Lung microvascular endothelial cell (primary cell): ENCODE measurements around the gene AREL1. TPM values are rescaled to one million over a fixed set of nuclear protein-coding genes. Genes with fewer than 3 reads are reported as not detected.

Source experiments
- DNase-seq, 2 donors: peaks; one replicate each; pipeline versions ENCODE4 v3.0.0 to v3.0.0-alpha.2; 2010; ENCODE audit warnings: low read depth in 2 of 2
- total RNA-seq: library from RNA; depleted of rRNA; stranded (reverse); fragments of >200 nt; gene quantifications from 2 replicates; pipeline ENCODE4 v1.2.1, GENCODE V29; 2014

The AREL1 gene
- total RNA-seq, 1 donor from 2014 or later: 27.4 TPM

DNA sequence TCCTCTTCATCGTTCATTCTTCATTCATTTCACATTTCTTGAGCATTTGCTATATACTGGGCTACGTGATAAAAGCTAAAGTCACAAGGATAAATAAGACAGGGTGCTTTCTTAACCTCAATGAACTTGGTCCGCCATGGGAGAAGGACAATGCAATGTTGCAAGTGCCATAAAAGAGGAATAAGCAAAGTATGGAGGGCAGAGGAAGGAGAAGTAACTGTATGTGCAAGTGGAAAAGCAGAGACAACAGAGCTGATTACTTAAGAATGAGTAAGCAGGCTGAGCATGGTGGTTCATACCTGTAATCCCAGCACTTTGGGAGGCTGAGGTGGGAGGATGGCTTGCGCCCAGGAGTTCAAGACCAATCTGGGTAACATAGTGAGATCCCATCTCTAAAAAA, 14.4 kb downstream of the AREL1 start:
- DNase-seq: no peak

DNA sequence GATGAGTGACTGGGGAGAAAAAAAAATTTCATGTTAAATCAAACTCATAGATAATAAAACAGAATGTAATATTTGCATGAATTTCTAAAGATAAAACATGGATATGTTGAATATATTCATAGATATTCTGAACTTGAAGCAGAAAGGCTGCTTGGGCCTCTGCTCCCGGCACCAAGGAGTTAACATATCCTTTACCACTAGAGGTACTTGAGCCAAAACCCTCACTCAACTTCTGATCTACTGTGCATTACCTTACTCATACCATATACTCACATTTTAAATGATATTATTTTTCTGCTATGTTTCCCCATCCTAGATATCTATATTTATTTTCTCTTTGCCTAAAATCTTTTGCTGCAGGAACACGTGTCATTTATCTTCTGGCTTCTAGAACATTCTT, 14.9 kb downstream of the AREL1 start:
- DNase-seq: no peak

DNA sequence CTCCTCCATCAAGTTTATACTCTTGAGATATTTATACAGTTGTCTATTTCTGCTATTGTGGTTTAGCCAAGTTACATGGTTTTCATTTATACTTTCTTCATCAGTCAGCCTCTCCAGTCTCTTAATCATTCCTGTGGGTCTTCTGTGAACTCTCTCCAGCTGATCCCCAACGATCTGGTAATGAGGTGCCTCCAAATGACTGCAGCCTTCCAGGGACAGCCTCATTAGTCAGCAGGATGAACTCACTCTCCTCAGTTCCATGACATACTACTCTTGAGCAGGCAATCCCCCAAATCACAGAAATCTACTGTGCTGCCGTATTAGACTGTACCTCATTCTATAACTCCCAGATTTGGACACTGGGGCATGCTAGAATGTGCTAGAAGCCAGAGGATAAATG, 15.3 kb downstream of the AREL1 start:
- DNase-seq: peak in 1 of 2 donors; percentile 20

DNA sequence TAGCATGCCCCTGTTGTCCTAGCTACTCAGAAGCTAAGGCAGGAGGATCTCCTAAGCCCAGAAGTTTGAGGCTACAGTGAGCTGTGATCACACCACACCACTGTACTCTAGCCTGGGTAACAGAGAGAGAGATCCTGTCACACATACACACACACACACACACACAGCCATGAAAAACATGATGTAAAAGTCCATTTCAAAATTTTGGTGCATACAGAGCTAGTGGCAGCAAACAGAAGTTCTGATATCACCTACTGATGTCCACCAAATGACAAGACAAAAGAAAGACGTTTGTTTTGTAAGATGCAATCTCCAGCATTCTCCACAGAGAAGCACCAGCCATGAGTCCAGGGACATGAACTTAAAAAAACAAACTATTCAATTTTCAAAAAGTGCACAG, 15.9 kb downstream of the AREL1 start:
- DNase-seq: no peak

DNA sequence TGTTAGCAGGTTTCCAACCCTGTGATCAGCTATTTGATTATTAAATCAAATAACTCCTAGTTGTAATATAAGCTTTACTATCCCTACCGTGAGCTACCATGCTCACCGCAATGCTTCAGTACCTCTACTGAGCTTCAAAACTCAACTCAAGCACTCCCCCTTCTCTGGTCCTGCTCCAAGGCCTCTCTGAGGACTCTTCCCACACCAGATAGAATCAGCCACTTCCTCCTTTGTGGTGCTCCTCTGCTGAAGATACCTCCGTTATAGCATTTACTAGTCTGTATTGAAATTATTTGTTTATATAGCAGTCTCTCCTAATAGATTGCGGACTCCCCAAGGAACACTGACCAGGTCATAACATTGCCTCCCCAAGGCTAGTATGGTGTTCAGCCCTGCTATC, 17.5 kb downstream of the AREL1 start:
- DNase-seq: no peak

DNA sequence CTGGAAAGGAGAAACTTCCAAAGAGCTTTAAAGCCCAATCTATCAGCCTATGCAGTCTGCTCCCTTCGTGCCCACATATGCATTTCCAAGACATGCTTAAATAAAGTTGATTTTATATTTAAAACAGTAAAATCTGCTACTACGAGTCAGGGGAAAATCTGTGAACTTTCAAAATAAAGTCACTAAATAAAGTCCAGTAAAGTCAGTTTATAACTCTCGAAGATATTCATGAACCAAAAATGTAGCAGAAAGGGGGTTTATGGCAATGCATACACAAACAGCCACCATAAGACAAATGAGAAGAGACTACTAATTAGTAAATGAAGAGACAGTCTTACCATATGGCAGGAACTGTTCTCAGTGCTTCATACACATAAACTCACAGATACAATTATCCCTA, 19.7 kb downstream of the AREL1 start:
- no peak for DNase-seq

DNA sequence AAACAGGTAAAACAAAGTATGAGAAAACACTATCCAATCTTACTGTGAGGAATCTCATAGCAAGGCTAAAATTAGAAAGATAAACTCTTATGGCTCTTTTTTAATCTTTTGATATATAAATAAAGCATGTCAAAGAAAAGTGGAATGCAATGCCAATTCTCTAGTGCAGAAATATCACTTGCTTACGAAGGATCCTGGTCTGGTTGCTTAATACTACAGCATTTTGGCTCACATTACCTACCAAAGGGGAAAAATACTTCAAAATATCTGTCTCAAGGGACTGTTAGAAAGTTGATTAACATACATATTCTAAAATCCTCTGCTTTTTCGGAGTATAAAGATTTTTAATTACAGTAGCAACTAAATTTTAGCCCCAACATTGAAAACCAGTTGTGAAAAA, 21.4 kb downstream of the AREL1 start:
- DNase-seq: no peak

DNA sequence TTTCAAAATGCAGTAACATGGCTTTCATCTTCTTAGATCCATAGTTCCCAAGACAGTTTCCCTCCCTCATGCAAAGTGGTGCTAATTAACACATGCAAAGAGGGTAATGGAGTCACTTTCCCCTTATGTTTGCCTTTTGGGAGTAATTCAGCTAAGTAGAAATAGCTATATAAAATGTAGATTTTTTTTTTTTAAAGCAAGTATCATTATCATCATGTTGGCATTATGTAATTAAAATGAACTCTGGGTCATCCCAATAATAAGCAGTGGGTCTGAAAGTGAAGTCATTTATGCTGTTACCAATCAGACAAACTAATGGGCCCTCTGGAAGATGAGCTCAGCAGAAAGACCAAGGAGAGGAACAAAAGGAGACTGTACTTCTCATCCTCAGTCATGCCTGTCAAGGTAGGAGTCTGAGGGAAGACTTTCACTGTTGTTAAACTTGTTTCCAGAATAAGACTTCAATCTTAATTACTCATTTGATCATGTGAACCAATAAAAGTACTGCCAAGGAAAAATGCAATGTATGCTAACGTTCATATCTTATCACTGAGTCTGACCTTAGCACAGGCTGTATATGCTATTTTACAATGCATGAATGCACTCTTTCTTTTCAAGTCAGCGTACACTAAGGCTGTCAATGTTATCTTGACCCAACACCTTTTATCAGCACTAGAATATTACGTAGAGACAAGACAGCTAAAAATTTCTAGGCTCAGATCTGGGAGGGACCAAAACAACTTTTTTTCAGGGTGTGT, 26.8 kb downstream of the AREL1 start:
- no peak for DNase-seq

DNA sequence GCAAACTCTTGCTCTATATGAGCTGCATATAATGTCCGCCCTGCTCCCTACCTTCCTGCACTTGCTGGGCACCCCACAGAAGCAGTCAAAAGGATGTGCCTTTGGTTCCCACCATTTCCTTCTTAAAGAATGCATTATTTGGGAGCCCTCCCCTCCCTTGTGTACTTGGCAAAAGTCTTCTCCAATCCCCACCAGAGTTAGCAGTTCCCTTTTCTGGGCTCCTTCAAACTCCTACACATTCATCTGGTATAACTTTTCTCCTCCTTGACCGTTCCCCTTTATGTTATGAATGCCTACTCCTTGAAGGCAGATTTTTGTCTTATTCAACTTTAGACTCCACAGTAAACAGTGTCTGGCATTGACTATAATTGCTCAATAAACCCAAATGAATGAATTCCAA, 27.8 kb downstream of the AREL1 start:
- no peak for DNase-seq

DNA sequence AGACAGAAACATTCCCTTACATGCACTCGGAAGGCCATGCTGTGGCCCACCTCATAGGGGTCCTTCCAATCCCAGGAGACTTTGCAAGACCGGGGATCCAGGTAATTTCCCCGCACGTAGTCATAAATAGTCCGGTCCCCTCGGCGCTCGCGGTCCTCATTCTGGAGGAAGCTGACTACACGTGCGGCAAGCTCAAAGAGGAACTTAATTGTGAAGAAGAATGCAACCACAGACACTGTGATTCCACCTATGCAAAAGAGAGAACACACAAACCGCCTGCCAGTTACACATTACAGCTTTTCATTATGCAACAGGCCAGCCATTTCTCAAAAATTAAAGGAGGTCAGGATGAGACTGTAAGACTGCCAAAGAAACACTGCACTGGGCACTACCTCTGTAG, 28.4 kb downstream of the AREL1 start:
- no peak for DNase-seq

DNA sequence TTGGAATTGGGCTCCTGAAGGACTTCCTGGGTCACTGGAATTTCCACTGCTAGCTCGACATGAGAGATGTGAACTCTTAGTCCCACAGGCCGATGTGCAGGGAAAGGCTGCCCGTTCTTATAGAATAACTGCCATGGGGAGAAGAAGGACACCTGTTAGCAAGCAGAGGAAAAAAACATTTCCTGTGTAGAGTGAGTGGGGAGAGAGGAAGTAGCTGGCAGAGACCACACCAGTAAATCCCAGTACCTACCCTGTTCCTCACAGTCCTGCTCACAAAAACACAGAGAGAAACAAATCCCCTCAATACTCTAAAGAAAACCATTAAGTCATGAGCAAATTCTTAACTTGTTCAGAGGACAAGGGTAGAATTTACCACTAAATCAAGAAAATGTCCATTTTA, 29.5 kb downstream of the AREL1 start:
- peak in 1 of 2 donors; percentile 27 for DNase-seq

DNA sequence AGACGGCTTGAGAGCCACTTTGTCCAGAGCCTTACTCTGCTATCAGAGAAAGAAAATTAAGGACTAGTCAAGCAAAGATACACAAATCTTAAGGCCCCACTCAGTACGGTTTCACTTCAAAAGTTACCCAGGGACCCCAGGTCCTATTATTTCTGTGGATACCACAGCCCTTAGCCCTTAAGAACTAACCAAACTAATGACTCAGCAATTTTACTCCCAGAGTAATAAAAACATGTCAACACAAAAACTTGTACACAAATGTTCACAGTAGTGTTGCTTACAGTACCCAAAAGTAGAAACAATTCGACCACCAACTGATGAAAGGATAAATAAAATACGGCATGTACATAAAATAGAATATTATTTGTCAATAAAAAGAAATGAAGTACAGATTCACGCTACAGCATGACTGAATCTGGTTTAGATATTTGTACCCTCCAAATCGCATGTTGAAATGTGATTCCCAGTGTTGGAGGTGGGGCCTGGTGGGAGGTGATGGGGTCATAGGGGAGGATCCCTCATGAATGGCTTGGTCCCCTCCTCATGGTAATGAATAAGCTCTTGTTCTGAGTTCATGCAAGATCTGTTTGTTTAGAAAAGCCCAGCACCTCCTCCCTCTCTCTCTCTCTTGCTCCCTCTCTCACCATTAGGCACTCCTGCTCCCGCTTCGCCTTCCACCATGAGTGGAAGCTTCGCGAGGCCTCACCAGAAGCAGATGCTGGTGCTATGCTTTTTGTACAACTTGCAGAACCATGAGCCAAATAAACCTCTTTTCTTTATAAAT, 30.5 kb downstream of the AREL1 start:
- DNase-seq: no peak

DNA sequence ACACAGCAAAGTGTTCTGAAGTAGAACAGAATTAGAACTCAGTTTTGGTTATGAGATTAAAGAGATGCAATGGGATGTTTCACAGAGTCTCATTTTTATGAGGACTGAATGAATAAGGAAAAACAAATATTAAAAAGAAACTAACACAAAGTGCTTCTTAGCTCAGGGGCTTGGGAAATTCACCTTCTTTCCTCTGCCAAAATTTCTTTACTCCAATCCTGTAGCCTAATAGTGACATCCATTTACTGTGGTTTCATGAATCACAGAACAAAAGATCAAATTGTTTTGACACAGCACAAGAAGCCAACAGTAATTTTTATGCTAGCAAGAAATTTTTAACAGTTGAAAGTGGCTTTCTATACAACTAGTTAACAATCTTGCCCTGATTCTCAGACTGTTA, 37.7 kb downstream of the AREL1 start:
- DNase-seq: no peak

DNA sequence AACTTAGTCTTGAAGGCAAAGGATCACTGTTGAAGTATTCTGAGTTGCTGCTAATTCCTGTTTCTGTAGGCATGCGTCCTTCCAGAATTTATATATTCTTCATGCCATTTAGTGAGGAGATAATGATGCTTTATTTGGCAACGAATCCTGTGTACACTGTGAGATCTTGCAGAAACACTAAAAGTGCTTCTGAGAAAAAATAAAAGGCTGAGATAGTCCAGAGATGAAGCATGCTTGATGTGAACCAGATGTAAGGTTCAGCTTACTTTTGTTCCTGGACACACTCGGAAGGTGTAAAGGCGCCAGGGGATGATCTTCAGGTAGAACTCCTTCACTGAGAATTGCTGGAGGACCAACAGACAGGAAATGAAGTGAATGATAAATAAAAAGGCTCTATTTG, 39.1 kb downstream of the AREL1 start:
- DNase-seq: no peak

DNA sequence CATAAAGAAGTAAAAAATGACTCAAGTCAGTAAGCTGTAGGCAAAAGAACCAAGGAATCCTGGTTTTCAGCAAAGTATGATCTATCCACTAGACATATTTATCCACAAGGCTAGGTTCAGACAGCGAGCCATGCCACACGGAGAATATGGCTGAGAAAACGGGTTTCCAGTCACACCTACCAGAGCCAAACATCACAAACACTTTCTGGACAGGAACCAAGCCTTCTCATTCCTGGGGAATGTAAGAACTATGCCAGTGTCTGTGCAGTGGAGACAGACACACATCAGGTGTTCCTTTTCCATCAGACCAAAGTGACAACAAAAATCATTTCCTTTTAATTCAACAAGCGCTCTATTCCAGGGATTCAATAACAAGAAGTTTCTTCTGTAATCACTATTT, 41.1 kb downstream of the AREL1 start:
- DNase-seq: peak in 1 of 2 donors; percentile 77

DNA sequence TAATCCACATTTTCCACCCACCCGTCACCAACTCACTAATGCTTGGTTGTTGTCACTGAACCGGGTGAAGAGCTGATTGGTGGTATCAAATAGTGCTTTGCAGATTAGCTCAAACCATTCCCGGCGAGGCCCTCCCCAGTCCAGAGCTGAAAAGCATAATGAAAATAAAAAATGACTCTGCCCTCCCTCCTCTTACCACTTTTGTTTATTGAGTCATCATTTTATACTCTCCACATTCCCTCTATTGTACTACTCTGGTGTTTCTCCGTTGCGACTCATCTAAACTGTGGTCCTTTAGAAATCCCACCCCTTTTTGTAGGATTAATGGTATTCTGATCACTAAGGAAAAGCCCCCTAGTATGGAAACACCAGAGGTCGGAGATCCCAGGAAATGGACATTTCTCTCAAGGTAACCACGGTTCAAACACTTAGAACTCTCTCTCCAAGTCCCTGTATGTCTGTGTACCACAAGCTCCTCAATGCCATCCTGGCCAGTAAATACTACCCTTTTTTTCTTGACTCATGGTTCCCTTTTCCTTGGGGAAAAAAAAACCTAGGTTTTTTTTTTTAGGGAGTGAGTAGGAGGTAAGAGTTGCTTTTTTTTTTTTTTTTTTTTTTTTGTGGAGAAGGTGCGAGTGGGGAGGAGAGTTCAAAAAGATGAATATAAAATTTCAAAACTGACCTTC, 42.0 kb downstream of the AREL1 start:
- peak in 1 of 2 donors; percentile 22 for DNase-seq

DNA sequence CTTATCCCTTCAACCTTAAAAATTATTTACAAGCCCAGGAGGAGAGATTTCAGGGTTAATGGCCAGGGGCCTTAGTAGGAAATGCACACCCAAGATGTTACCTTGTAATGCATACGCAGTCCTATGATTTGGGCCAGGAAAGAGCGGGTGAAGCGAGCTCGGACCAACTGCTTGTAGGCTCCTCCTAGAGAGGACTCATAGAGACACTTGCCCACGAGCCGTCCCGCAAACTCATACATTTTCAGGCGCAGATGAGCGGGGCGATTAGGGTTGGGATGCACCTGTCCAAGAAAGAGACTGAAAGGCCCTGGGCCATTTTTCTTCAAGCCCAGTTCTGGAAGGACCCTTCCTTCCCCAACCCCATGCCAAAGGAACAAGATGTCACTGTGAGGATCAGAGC, 43.0 kb downstream of the AREL1 start:
- no peak for DNase-seq

DNA sequence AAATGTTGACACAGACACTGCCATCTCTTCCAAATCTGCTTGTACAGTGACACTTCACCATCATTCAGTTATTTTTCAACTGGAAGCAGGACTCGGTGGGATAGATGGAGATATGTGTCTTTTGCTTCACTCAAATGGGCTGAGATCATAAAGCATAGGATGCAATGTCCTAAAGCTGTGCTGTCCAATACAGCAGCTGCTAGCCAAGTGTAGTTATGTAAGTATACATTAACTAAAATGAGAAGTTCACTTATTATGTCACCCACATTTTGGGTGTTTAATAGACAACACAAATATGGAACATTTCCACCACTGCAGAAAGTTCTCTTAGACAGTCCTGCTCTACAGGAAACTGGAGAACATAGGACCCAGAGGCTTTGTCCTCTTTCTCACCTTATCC, 43.6 kb downstream of the AREL1 start:
- no peak for DNase-seq

DNA sequence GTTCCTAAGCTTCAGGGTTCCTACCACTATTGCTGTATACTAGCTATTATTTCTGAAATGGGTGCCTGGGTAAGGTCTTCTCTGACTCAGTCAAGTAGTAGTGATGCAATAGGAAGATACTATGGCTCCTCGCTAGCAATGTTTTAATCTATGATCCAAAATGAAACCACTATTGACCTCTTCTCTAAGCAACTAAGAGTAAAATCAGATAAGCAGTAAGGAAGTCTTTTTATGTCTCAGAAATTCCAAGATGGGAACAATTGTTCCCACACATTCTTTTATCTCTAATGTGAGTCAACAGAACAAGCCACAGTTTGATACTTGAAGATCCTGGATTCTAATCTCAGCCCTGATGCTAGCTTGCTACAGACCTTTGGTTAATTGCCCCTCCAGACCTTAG, 45.1 kb downstream of the AREL1 start:
- DNase-seq: peak in 1 of 2 donors; percentile 69

DNA sequence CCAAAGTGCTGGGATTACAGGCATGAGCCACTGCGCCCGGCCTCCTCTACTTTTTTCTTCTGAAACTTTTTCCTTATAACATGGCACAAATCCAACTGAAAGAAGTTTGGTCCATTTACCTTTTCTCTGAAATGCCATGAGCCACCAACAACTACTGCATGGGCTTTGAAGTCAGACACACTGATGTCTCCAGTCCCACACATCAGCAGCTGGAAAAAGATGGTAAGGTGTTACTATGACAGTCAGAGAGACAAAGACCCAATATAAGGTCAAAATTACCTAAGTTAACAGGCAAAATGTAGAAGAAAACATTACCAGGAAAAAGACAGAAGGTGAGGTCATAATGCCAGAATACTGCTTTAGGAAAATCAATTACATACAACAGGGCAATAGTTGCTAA, 48.2 kb downstream of the AREL1 start:
- DNase-seq: no peak

DNA sequence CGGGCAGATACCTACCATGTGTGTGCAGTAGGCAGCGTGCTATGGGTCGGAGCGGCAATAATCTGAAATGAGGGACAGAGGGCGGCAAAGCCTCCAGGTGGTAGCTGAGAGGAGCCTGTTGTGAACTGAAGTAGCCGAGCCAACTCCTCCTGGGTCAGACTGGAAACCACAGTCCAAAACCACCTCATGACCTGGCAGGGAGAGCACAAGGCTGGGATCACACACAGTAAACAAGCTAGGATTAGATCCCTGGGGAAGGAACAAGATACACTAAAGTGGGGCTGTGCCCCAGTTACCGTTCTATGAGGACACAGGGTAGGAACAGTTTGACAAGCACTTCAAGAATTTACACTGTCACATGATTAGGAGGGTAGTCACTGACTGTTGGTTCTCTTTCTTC, 49.0 kb downstream of the AREL1 start:
- DNase-seq: no peak

DNA sequence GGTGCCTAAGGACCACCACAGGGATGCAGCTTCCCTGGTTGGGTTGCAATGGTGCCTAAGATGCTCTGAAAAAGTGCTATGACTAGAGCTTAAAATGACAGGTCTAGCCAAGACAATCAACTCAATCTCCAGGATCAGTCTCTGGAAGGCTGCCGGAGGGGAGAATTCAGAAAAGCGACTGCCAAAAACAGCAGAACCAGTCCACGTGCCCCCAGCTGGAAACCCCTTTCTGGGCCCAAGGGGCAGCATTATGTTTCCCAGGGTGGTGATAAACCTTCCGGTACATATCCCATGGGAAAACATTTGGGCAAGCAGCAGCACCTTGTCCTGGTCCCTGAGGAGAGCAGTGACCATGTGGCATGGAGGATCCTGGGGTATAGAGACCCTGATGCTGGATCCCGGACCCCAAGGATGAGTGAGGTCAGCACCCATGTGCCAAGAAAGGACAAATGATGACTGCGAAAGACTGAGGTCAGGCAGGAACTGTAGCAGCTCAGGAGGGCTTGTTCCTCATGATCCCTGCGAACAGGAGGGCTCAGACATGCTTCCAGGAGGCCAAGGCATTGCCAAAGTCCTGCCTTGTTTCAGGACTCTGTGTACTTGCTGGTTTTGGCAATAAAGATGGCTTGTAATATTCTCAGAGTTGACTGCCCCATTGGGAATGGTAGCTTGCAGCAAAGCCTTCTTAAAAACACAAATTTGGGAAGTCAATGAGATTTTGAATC, 51.0 kb downstream of the AREL1 start:
- no peak for DNase-seq
